ENCODE data around the gene ZNF2.
A peak's percentile ranks its signal among the peaks of the same experiment; 100 is the strongest.

The ZNF2 gene

GRCh38 chr2:95158891-95159619 lies 6.6 kb upstream of the ZNF2 start:
- Histone ChIP-seq H3K9ac (no peak overlapping the region), H3K27ac (no peak overlapping the region), H3K4me3 (IDR thresholded peaks at IDR 0.05; ENCODE audit: insufficient read depth, low read depth, low read length) (no peak overlapping the region), H3K79me2 (ENCODE audit: insufficient read depth, low read depth) (no peaks in the 10 kb centered on the region), H4K20me1 (ENCODE audit: insufficient read depth) (no peaks in the 10 kb centered on the region), H2AFZ (ENCODE audit: low read depth) (no peak overlapping the region), H3K4me2 (no peak overlapping the region), H3K4me1 (ENCODE audit: low read depth, poor library complexity, severe bottlenecking) (no peaks in the 10 kb centered on the region), H3K27me3 (ENCODE audit: insufficient read depth, low read depth) (no peaks in the 10 kb centered on the region), H3K36me3 (ENCODE audit: insufficient read depth) (no peaks in the 10 kb centered on the region)
- no peak for TF ChIP-seq CTCF (conservative IDR thresholded peaks at IDR 0.05; ENCODE audit: low read depth, low read length)

GRCh38 chr2:95159690-95160449 lies 5.7 kb upstream of the ZNF2 start, which contains the start of gene ZNF514:
TSS of gene ZNF514 (minus strand) at chr2:95159848. CDS start at chr2:95153253, 6,595 bp downstream.
- H3K9ac ChIP-seq = peak within 1 kb of the TSS; percentile 32; the same call in 1 of the 2 replicates
- no peaks in the 10 kb centered on the region for H3K79me2 ChIP-seq (ENCODE audit: insufficient read depth, low read depth)
- H4K20me1 ChIP-seq (ENCODE audit: insufficient read depth) = no peaks in the 10 kb centered on the region
- H2AFZ ChIP-seq (ENCODE audit: low read depth) = peak within 1 kb of the TSS; percentile 81
- no peak for TF ChIP-seq CTCF (conservative IDR thresholded peaks at IDR 0.05; ENCODE audit: low read depth, low read length)
- no peaks in the 10 kb centered on the region for H3K36me3 ChIP-seq (ENCODE audit: insufficient read depth)
- H3K27ac ChIP-seq = no peak within 1 kb of the TSS
- no peak within 1 kb of the TSS for H3K4me3 ChIP-seq (IDR thresholded peaks at IDR 0.05; ENCODE audit: insufficient read depth, low read depth, low read length)
- H3K27me3 ChIP-seq (ENCODE audit: insufficient read depth, low read depth) = no peaks in the 10 kb centered on the region
- H3K4me1 ChIP-seq (ENCODE audit: low read depth, poor library complexity, severe bottlenecking) = peaks cover 5% of the 10 kb centered on the region
- peak within 1 kb of the TSS; percentile 57; the same call in 1 of the 2 replicates for H3K4me2 ChIP-seq

DNA sequence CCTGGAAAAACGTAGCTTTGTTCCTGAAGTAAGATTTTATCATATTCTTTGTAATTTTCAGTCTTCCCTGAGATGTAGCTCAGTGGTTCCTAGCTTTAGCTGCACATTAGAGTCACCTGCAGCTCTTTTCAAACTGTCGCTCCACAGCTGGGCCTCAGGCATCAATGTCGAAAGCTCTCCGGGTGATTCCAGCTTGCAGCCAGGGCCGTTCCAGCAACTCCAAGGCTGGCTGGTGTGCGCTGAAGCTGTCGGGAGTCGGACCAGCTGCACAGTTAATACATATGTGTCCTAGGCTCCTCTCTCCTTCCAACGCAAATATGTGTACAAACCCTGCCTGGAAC lies 609 bp upstream of the ZNF2 start:
- TF ChIP-seq CTCF (conservative IDR thresholded peaks at IDR 0.05; ENCODE audit: low read depth, low read length) = no peak
- H3K4me3 ChIP-seq (IDR thresholded peaks at IDR 0.05; ENCODE audit: insufficient read depth, low read depth, low read length) = no peak overlapping the region
- H3K27ac ChIP-seq = peak overlapping the region; percentile 67
- H3K79me2 ChIP-seq (ENCODE audit: insufficient read depth, low read depth) = no peaks in the 10 kb centered on the region
- peaks cover 5% of the 10 kb centered on the region for H3K4me1 ChIP-seq (ENCODE audit: low read depth, poor library complexity, severe bottlenecking)
- peak overlapping the region; percentile 72 for H3K4me2 ChIP-seq
- H3K36me3 ChIP-seq (ENCODE audit: insufficient read depth) = no peaks in the 10 kb centered on the region
- H3K27me3 ChIP-seq (ENCODE audit: insufficient read depth, low read depth) = no peaks in the 10 kb centered on the region
- H2AFZ ChIP-seq (ENCODE audit: low read depth) = peak overlapping the region; percentile 66
- peak overlapping the region; percentile 83 for H3K9ac ChIP-seq
- no peaks in the 10 kb centered on the region for H4K20me1 ChIP-seq (ENCODE audit: insufficient read depth)

DNA sequence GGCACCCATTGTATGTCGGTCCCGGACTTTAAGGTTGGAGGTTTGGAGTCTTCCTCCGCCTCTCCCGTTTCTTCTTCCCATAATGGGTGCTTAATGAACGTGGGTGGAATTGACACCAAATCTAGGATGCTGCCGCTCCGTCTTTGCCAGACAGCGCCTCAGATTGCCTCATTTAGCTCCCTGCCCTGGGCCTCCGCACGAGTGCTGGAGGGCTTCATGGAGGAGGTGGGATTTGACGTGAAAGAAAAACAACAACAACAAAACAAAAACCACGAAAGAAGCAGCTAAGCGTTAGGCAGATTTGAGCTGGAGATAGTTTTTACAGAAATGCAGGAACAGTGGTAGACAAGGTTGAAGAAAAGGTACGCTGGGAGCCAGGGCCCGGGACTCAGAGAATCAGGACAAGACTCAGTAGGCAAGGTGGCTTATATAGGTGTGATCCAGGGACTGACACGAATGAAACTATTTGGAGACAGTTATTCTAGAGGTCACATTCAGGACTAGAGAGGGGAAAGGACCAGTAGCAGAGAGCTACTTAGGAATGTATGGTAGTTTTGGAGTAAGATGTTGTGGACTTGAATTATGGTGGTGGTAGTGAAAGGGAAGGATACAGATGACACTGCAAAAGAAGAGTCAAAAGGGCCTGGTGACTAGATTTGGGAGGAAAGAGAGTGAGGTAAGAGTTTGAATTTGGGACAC lies 605 bp downstream of the ZNF2 start:
- H3K4me1 ChIP-seq (ENCODE audit: low read depth, poor library complexity, severe bottlenecking) = peaks cover 5% of the 10 kb centered on the region
- no peak overlapping the region for H3K27ac ChIP-seq
- TF ChIP-seq CTCF (conservative IDR thresholded peaks at IDR 0.05; ENCODE audit: low read depth, low read length) = no peak
- H3K4me3 ChIP-seq (IDR thresholded peaks at IDR 0.05; ENCODE audit: insufficient read depth, low read depth, low read length) = peak overlapping the region; percentile 32
- H2AFZ ChIP-seq (ENCODE audit: low read depth) = peak overlapping the region; percentile 66; the same call in 1 of the 2 replicates
- peak overlapping the region; percentile 83; the same call in 1 of the 2 replicates for H3K9ac ChIP-seq
- peak overlapping the region; percentile 84 for H3K4me2 ChIP-seq
- H3K79me2 ChIP-seq (ENCODE audit: insufficient read depth, low read depth) = no peaks in the 10 kb centered on the region
- H3K36me3 ChIP-seq (ENCODE audit: insufficient read depth) = no peaks in the 10 kb centered on the region
- no peaks in the 10 kb centered on the region for H3K27me3 ChIP-seq (ENCODE audit: insufficient read depth, low read depth)
- H4K20me1 ChIP-seq (ENCODE audit: insufficient read depth) = no peaks in the 10 kb centered on the region

Data from KMS-11 (cell line).